Stimulated activated CD8-positive, alpha-beta memory T cell treated with anti-CD3 and anti-CD28 coated beads, Interleukin-2, amount 100 ng/mL, for 48 hours (primary cell): ENCODE results near the gene SEC22A.

ENCODE experiments used
- DNase-seq, 2 donors: peaks; one replicate each; pipeline ENCODE4 v3.0.0-alpha.2; 2020; ENCODE audit warnings: low read depth in 2 of 2

Gene SEC22A, protein sequence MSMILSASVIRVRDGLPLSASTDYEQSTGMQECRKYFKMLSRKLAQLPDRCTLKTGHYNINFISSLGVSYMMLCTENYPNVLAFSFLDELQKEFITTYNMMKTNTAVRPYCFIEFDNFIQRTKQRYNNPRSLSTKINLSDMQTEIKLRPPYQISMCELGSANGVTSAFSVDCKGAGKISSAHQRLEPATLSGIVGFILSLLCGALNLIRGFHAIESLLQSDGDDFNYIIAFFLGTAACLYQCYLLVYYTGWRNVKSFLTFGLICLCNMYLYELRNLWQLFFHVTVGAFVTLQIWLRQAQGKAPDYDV

DNA sequence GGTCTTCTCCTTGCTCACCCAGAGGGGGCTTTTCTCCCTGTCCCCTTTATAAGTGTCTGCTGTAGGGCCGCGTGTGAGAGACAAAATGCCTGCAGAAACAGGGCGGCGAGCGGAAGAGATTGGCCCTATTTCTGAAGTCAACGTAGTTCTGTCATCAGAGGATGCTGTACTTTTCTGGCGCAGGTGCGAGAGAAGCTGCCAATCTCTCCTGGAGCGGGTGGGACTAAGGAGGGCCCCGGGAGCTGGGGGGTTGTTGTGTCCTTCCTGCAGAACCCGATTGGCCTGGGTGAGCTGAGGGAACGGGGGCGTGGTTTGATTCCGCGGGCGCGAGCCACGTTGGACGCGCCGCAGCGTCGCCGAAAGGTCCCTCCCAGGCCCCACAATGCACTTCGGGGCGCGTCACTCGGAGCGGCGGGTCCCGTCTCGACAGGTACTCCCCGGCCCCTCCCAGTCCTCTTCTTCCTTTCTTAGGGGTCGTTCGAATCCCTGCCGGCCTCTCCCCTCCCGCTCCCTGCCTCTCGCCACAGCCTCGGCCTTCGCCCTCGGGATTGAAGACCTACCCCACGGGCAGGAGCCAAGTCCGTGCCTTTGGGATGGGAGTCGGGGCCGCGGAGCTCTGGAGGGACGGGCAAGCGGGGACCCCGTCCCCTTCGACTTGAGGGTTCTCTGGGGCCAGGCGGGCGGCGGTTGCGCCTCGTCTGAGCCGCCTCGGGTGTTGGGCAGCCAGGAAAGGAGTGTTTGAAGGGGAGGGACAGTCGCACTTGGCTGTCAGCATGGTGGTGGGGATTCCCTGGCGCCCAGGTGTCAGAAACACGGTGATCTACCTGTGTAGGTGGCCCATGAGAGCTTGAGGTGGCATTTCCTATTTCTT, at the start of gene SEC22A:
TSS of gene SEC22A (plus strand) at position 387 of the 871 bp plus-strand sequence. CDS start 7,275 bp downstream, outside the sequence.
- DNase-seq: peak; percentile 87 to 93

DNA sequence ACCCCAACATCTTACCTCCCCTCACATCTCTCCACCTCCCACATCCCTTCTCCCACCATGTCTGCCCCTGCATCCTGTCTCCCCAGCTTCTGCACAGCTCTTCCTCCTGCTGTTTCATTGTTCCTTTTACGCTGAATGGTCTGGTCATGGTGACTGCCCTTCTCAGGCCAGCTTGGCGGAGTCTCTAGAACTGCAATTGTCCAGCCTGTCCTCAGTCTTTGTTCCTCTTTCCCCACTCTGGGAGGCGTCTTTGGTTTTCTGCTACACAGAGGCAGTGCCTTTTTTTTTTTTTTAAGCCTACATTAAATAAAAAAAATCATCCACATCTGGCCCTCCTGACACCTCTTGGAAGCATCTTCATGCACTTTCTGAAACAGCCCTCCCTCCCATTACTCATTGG, 49.1 kb upstream of the SEC22A start:
- no peak for DNase-seq

DNA sequence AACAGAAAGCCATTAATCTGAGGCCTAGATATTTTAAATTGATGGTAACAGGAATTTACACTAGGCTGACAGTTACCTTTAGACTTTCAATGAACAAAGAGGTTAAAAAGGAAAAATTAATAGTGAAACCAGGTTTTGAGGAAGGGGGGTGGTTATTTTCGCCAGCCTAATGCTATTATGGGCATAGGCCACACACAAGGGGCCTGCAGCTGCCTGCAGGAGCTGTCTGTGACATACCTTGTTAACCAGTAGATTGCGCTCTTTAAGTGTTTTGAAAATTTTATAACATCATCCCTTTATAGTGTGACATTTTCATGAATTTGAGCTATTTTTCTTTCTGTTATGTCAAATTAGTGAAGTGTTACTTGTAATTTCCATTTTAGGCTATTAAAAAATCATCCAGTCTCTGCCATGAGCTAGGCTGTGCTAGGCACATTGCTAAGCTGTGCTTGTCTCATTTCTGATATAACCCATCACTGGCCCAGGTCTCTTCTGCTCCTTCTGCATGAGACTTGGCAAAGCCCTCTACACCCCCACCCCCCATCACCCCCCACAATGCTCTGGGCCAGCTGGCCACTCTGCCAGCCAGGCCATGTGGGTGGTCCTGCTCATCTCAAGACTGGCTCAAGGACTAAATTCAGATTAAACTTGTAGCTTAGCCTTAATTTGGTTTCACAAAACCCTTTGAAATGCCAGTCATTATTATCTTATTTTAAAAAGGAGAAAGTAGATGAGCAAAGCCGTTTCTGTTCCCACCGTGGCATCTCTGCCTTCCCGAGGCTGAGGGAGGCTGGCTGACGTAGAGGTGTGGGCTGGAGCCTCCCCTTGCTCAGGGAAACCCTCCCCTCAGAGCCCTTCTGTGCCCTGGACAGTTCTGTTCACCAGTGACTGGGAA, 48.4 kb upstream of the SEC22A start:
- no peak for DNase-seq

DNA sequence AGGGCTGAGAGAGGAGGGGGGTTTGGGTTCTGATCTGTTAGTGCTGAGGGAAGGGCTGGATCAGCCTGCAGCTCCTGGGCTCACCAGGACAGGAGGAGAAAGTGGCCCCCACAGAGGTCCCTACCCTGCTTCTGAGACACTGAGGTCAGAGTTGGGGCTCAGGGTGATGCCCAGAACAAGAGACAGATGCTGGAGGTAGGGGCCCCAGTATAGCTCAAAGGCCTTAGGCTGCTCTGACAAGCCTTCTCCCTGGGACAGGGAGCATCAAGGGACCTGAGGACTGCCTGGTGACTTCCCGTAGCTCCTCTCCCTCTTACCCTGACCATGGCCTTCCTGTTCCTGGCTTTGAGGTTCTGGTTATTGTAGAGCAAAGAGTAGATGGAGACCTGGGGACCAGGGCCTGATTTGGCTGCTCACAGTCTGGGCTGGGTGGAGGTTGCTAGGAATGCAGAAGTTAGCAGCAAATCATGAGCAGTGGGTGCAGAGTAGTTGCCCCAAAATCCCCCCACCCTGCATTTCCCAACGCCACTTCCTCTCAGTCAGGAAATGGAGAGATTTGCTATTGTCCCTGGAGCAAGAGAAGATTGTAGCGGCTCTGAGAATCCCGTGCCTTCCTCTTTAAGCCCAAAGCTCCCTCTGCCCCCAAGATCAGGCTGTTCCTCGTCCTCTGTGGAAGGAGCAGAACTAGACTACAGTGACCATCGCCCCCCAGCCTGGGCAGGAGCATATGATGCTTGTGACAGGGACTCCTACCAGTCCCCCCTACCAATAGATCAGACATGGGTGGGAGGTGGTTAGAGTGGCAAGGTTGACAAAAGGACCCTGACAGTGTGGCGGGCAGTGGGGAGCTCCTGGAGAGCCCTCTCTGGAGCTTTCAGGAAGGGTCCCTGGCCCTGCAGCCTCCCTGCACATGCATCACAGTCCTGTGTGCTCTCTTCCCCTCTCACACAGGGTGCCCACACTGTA, 47.4 kb upstream of the SEC22A start:
- DNase-seq: no peak

DNA sequence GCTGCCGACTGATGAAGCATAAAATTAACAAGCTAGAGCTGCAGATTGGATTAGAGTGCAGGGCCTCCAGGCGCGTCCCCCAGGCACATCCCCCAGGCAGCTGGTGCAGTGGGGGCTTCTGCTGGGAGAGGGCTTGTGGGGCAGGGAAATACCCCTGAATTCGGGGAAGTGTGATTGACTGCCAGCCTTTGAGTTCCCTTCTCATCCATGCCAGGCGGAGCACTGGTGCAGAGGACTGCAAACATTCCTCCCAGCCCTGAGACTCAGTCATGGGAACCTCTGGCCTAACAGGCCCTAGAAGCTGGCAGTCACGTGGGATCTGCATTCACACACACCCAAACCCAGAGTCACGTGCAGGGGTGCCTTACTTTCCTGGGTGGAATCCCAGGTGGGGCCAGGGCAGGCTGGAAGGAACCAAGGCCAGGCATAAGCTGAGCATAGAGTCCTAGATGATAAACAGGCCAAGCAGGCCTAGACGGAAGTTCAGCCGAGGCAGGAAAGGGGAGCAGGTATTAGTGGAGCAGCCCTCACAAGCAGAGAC, 46.2 kb upstream of the SEC22A start:
- no peak for DNase-seq

DNA sequence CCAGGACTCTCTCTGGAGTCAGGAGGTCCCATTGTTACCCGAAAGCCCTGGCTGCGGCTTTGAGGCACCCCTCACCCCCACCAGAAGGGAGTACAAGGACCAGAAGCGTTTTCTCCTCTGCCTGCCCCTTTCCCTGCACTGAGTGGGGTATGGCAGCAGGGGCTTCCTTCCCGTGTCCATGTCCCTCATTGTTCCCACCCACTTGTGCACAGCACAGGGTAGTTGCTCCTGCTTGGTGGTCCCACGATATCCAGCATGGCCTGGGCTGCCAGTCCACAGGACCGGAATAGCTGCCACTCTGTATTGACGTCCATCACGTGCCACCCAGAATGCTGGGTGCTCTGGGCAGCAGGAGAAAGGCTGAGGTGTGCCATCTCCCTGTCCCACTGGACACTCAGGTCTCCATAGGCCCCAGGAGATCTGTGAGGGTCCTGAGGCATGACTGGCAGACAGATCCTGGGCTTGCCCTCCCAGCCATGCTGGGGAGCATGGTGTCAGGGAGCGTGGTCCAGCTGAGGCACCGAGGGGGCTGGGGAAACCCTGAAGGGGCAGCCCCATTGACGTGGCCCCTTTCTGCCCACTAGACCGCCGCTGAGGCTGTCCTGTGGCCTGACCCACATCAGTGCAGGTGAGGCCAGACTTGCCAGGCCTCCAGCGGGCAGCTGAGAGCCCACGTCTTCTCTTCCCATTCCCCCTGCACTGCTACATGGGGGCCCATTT, 45.3 kb upstream of the SEC22A start:
- no peak for DNase-seq

DNA sequence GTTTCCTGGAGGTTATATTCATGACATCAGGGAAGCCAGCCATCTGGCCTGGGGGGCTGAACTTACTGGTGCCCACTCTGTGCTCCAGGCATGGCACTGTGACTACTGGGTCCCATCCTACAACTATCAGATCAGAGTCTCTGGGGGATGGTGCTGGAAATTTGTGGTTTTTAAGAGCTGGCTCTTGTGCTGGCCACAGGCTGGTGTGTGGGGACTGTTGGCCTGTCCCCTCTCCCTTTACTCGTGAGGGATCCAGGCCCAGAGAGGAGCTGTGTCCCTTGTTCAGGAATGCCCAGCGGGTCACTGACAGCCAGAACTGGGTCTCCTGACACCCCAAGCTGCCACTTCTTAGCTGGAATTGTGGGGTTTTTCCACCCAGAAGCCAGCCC, 44.5 kb upstream of the SEC22A start:
- no peak for DNase-seq

DNA sequence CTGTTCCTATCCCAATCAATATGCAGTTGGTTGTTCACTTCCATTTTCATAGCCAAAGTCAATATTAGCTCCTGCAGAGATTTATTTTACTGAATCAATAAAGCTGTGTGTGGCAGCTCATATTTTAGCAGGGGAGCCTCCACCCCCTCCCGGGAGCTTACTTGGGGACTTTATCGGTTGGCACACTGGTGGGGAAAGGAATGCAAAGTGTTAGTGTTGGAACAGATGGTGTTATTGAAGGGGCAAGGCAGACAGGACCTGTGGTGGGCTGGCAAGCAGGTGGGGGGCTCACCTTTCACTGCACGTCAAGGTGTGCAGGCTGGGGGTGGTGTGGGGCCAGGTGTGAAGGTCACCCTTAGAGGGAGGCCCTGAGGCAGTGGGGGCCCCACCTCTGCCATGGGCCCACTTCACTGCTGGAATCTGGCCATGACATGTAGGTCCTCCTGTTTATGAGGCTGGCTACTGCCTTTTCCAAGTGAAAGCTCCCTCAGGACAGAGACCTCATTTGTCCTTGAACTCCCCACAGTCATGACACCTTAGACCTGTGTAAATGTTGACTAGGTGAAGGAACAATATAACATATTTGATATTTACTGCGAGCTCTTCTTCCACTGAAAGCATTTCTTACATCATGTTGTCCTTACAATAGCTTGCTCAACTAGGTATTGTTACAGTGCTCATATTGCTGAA, 44.0 kb upstream of the SEC22A start:
- no peak for DNase-seq

DNA sequence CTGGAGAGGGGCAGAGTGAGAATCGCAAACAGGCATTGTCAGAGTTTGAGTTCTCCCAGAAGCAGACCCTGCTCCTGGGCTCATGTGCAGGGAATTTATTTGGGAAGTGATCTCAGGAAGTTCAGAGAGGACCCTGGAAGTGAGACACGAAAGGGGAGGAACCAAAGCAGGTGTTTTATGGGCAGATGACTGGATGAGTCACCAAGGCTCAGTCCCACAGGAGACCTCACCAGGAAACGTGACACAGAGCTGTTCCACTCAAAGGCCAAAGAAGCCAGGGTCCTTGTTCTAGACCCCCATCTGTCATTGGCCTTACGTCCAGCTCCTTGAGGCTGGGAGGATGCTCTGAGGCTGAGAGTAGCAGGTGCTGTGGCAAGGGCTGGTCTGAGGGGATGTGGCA, 43.4 kb upstream of the SEC22A start:
- no peak for DNase-seq

DNA sequence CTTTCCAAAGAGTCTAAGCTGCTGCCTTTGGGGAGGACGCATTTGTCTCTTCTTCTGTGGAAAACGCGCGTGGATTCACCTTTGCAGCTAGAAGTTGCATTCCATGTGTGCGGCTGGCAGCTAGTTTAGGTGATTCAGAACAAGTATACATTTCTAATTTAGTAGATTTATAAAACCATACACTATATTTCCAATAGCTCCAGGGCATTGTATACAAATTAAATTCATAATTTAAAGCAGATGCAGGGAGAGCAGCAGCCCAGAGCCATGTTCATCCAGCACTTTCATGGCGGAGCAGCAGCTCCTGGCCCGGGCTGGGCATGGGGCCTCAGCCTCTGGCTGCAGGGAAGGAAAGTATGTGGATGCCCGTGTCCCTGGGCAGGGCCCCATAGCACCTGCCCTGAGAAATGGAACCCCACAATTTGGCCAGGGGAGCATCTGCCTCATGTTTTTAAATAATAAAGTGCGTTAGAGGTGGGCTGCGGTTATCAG, 42.8 kb upstream of the SEC22A start:
- DNase-seq: no peak

DNA sequence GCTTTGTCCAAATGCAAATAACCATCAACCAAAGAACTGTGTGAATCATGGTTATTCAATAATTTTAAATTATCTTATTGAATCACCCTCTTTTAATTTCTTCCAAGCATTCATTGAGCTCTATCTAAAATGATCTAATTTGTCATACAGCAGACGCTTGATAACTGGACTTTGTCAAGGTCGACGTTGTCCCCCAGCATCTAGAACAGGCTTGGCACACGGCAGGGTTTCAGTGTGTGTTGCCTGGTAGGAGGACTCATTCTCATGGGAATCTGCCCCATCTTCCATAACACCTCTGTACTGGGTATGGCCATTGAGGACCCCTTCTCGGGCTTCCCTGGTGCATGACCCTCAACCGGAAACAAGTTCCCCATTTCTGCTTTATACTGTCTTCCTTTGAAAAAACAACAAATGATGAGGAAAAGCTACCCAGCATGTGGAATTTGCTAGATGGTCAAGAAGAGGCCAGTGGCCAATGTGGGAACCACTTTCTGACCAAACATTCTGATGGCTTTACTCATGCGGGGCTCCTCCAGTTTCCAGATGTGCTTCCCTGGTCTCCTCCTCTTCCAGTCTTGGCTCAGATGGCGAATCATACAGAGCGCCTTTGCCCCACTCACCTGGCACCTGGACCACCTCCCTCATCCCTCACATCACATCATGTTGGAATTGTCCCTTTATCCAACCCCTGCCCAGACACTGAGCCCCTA, 41.7 kb upstream of the SEC22A start:
- no peak for DNase-seq

DNA sequence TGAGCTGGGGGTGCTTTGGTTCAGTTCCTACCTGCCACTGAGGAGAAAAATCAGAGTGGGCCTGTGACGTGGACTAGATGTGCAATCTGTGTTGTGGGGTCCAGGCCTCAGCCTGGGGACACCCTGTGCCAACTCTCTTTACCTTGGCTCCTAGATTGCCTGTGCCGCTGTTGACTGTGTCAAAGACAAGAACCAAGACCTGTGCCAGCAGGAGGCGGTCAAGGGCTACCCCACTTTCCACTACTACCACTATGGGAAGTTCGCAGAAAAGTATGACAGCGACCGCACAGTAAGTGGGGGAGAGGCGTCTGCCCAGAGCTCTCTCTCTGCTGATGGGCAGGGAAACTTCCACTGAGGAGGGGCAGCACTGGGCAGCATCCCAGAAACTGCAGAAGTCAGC, 40.6 kb upstream of the SEC22A start:
- DNase-seq: no peak

DNA sequence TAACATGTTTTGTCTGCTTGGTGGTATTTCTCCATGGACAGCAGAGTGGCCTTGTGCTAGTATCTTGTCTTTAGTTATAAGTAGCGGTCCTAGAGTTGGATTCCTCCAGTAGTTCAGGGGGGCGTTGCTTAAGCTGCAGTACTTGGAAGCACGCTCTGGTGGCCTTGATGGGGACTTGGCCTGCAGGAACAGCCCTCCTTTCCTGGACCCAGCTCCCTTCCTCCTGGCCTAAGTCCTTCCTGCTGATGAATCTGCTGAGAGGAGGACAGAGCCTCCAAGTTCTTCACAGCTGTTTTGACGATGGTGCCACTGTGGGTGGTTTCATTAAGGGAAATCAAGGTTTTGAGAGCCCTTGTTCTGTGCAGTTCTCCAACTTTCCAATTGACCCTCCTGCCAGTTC, 38.6 kb upstream of the SEC22A start:
- no peak for DNase-seq

DNA sequence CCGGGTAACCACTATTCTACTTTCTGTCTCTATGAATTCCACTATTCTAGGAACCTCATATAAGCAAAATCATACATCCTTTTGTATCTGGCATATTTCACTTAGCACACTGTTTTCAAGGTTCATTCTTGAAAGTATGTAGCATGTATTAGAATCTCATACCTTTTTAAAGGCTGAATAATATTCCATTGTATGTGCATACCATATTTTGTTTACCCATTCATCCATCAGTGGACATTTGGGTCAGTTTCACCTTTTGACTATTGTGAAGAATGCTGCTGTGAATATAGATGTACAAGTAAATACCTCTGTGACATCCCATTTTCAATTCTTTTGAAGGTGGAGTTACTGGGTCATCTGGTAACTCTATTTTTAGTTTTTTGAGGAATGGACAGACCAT, 36.6 kb upstream of the SEC22A start:
- DNase-seq: no peak

DNA sequence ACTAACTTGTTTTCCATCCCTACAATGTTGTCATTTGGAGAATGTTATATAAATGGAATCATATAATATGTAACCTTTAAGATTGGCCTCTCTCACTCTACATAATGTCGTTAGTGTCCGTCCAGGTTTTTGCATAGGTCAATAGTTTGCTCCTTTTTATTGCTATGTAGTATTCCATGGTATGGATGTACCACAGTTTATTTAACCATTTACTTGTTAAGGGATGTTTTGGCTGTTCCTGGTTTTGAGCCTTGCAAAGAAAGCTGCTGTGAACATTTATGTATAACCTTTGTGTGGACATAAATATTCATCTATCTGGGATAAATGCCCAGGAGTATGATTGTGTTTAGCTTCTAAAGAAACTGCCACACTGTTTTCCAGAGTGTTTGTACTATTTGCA, 34.1 kb upstream of the SEC22A start:
- DNase-seq: no peak

DNA sequence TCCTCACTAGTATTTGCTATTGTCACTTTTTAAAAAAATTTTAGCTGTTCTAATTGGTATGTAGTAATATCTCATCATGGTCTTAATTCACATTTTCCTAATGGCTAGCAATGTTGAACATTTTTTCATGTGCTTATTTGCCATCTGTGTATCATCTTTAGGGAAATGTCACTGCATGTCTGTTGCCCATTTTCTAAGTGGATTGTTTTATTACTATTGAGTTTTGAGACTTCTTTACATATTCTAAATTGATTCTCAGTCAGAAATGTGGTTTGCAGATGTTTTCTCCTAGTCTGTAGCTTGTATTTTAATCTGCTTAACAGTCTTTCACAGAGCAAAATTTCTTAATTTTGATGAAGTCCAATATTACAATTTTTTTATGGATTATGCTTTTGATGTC, 33.6 kb upstream of the SEC22A start:
- no peak for DNase-seq

DNA sequence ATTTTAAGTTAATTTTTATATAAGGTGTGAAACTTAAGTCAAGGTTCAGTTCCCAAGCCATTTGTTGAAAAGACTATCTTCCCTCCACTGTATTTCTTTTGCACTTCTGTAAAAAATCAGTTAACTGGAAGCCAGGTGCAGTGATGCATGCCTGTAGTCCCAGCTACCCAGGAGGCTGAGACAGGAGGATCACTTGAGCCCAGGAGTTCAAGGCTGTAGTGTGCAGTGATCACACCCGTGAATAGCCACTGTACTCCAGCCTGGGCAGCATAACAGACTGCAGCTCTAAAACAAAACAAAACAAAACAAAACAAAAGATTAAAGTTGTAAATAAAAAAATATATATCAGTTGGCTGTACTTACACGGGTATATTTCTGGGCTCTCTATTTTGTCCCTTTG, 33.1 kb upstream of the SEC22A start:
- DNase-seq: no peak

DNA sequence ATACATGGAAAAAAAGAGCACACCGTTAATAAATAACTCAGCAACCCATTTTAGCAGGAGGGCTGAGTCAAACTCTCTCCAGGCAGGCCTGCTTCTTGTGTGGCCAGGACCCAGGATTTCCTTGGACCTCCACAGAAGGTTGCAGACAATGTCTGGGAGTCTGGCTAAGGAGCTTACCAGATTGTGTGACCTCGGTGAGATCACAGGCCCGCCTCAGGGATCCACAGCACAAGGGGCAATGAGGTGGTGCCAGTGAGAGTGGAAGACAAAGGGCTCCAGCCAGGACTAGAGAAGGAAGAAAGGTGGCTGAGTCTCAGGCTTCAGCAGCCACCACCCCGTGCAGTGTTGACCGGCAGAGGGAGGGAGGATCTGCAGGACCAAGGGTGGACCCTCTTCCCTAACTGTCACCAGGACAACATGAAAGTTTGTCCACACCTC, 32.2 kb upstream of the SEC22A start:
- no peak for DNase-seq

DNA sequence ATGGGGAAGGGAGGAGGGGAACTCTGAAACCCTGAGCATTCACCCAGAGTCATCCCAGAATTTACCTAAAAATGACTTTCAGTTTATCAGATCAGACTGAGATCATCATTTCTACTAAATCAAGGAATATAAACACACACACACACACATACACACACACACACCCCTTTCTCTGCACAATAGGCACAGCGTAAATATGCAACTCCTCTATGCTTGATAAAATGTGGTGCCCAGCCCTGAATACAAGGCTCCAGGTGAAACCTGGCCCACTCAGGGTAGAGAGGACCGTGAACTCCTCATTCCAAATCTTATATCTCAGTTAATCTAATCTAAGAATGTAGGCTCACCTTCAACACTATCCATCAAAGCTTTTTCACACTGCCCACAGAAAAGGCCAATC, 31.8 kb upstream of the SEC22A start:
- DNase-seq: no peak
